Left hindlimb (tissue), 1 donor: ENCODE measurements around the gene CCDC93.
"Not testable (repeated sequence)": the region's sequence is repeated elsewhere in the genome, so short reads cannot be mapped to it uniquely, and the experiment has no call there.

Experiments used
- DNase-seq: peaks from one replicate; pipeline ENCODE4 v3.0.0-alpha.2; 2018

Gene CCDC93

GRCh38 chr2:118044854-118045253 lies 31.0 kb upstream of the CCDC93 start:
- no peak for DNase-seq

GRCh38 chr2:118044103-118044716 lies 30.3 kb upstream of the CCDC93 start:
- no peak for DNase-seq

DNA sequence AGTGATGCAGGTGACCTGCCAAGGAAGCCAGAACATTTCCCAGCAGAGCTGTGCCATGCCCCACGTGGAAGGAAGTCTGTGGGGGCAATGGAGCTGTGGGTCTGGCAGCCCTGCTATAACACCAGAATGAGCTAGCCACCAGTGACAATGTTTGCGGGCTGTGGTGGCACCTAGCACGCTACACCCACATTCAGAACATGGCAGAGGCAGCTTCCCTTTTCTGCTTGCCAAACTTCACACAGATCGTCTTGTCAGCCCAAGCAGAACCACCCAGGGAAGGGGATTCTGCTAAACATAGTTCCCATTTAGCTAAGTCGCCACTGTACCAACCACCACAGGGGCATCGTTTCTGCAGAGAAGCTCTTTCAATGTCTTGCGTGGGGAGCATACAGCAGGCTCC lies 27.0 kb upstream of the CCDC93 start:
- no peak for DNase-seq

DNA sequence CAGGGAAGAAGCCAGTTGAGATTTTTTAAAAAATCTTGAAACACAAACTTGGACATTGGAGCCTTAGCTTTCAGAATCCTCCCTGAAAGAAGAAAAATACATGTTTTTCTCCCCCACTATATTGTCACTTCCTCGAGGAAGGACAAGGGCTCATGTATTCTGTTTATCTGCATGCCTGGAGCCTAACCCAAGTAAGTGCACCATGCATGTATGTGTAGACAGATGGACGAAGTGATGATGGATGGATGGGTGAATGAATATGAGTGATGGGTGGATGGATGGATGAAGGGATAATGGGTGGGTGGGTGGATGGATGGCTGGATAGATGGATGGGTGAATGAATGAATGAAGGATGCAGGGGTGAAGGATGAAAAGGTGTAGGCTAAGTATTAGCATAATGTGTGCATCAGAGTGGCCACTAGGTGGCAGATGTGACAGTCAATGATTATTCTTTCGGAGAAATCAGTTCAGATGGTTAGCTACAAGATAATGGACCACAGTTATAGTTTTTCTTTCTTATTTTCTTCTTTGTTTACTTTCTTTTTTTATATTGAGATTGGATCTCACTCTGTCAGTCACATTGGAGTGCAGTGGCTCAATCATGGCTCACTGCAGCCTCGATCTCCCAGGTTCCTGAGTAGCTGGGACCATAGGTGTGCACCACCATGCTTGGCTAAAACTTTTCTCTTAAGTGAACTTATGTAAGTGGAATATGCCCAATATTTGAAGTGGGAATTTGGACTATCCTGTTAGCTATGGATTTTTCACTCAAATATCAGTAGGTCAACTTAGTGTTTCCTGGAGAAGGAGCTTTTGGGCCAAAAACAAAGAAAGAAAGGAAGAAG lies 18.5 kb upstream of the CCDC93 start:
- peak; percentile 32 for DNase-seq

DNA sequence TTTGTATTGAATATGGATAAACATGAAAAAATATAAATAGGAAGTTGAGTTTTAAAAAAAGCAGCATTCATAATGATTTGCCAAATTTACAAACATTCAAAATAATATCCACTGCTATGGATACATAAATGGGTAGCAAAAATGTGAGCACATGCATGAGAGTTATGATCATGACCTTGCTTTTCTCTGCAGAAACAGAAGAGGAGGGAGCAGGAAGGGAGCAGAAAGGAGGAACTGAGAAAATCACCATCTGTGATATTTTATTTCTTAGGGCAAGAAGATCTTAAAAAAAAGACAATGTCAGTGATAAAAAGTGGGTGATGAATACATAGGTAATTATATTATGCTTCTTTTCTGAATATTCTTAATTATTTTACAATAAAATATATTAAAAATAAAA lies 17.7 kb upstream of the CCDC93 start:
- no peak for DNase-seq

DNA sequence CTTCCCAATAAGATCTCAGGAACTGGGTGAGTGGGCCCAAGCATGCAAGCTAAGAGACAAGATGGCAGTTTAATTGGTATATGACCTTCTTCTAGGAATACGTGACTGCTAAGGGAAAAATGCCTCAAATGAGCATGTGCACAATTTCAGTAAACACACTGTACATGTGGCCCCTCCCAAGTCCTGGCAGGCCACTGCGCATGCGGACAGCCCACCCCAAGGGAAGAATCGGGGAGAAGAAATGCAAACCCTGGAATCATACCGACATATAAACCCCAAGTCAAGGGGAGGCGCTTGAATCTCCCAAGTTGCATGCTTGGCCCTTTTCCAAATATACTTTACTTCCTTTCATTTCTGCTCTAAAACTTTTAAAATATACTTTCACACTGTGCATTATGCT lies 15.2 kb upstream of the CCDC93 start:
- no peak for DNase-seq

GRCh38 chr2:118021356-118021755 lies 7.5 kb upstream of the CCDC93 start:
- no peak for DNase-seq

DNA sequence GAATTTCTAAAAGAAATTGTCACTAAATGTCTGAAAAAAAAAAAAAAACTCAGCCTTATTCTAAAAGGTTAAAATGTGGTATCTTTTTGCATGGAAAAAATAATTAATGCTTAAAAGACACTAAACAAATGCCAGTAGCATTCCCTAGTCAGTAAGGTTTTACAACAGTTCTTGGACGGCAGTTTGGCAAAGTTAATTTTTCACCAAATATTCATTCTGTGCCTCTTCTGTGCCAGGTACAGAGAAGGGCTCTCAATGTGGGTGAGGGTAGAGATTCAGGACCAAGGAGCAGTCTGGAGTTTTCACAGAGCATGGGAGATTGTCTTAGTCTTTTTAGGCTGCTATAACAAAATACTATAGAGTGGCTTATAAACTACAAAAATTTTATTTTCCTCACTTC lies 6.0 kb upstream of the CCDC93 start:
- no peak for DNase-seq

DNA sequence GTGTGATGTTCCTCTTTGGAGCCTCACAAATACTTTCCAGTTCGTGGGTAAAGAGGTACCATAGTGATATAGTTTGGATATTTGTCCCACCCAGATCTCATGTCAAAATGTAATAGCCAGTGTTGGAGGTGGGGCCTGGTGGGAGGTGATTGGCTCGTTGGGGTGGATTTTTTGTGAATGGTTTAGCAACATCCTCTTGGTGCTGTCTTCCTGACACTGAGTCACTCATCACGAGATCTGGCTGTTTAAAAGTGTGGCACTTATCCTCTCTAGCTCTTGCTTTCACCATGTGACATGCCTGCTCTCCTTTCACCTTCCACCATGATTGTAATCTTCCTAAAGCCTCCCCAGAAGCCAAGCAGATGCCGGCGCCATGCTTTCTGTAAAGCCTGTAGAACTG lies 3.0 kb upstream of the CCDC93 start:
- DNase-seq: no peak

- not testable (repeated sequence) for DNase-seq
Observed at GRCh38 chr2:118015761-118016160, 1.9 kb upstream of the CCDC93 start.

- no peak for DNase-seq
Observed at GRCh38 chr2:118014492-118014824, 588 bp upstream of the CCDC93 start.

DNA sequence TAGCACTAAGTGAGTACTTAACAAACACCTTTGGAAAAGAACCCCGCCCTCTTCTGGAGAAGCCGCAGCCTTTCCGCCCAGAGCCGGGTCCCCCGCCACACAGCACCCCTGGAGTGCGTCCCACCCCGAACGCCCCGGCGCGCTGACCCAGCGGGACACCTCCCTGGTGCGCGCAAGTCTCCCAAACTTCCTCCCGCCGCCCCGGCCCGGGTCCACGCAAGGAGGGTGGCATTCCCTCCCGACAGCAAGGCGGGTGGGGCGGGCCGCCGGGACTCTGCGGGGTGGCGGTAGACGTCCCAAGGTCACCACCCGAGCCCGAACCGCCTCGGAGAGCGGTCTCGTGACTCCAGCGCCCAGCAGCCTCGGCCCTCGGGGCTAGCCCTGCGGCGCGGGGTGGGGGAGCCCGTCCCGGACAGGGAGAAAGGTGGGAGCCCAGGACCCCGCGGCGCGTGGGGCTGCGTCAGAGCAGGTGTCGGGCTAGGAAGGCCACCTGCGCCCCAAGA lies 598 bp downstream of the CCDC93 start:
- DNase-seq: no peak

GRCh38 chr2:118012778-118013177 lies 1.1 kb downstream of the CCDC93 start:
- no peak for DNase-seq

- DNase-seq: no peak
Observed at GRCh38 chr2:118010473-118010872, 3.4 kb downstream of the CCDC93 start.

GRCh38 chr2:118006861-118007260 lies 7.0 kb downstream of the CCDC93 start:
- no peak for DNase-seq

- no peak for DNase-seq
Observed at GRCh38 chr2:118006326-118006725, 7.5 kb downstream of the CCDC93 start.

- DNase-seq: no peak
Observed at GRCh38 chr2:118003396-118003824, 10.5 kb downstream of the CCDC93 start.

- no peak for DNase-seq
Observed at GRCh38 chr2:118000041-118000440, 13.8 kb downstream of the CCDC93 start.

DNA sequence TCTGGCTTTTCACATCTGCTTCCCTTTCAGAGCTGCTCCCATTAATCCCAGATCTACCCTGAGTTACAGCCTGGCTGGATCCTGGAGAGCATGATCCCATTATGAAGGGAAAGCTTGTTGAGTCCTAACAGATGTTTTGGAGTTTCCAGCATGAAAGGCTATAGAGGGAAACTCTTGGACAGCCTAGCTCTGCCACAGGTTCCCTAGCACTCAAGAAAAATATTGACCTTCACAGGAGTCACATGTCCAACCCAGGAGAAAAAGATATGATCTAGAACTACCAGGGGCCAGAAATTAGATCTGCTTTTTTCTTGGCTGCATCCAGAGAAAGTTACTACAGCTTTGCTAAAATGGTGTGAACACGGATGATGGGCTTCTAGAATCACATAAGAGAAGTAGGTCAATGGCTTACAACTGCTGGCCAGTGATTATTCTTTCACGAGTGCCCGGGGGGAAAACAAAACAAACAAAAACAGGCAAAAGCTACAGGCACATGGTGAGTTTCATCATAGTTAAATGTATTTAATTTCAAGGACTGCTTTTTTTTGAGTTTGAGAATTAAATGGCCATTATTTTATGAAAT lies 15.9 kb downstream of the CCDC93 start:
- no peak for DNase-seq

DNA sequence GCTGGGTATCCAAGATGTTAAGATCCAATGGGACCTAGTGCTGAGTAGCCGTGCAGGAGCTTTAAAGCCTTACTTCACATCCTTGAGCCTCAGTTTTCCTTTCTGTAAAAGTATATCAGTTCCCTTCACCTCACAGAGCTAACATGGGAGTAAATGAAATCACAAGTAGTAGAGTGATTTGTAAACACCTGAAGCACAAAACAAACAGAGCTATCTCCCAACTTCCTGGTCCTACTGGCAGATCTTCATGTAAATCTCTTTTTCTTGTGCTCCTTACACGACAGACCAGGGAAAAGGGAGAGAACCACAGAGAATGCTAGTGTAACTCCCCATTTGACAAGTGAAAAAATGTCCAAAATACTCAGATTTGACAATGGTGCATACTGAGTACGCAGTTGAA lies 17.3 kb downstream of the CCDC93 start:
- no peak for DNase-seq

- no peak for DNase-seq
Observed at GRCh38 chr2:117994729-117995128, 19.1 kb downstream of the CCDC93 start.

DNA sequence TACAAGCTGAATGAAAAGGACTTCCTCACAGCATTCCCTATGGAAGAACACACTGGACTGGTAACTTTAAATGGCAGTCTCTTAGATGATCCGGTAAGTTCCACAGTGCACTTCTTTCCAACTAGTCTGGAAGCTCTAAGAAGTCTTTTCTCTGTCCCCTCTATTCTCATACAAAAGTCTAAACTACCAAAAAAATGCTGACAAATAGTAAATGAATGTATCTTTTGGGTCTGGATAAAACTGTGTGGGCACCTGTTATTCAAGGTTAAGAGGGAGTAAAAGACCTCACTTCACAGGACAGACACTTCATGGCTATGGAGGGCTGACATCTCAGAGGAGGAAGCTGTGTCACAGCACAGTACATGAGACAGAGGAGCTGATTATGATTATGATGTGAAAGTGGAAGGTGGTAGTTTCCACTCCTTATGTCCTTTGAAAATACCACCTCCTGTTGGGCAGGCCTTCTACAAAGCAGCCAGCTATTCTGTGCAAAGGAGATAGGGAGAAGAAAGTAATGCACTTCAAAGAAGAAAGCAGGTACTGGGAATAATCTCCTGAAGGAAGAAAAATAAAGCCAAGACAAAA lies 23.9 kb downstream of the CCDC93 start:
- DNase-seq: no peak

GRCh38 chr2:117987121-117987520 lies 26.7 kb downstream of the CCDC93 start:
- DNase-seq: no peak

- DNase-seq: no peak
Observed at GRCh38 chr2:117985092-117985491, 28.8 kb downstream of the CCDC93 start.
